ENCODE results near the gene GAS7. TPM values are rescaled to one million over a fixed set of nuclear protein-coding genes. Genes with fewer than 3 reads are reported as not detected.

GAS7 gene
- total and polyA plus RNA-seq, 9 of the 15 experiments (the other 6 are each of a cell fraction or from before 2014, with no cell fraction given) = 0.11 to 0.33 TPM; not detected in 7

DNA sequence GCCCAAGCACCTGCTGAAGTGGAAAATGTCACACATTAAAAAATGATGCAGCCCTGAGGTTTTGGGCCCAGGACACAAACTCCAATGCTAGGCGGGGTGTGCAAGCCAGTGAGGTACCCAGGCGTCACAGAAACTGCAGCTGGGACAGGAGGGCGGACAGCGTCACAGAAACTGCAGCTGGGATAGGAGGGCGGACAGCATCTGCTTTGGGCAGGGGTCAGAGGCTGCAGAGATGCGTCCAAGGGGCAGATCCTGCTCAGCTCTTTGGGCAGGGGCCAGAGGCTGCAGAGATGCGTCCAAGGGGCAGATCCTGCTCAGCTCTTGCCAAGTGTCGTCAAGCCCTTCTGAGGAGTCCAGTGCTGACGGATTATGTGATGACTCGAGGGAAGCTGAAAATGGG is 249.5 kb downstream of the GAS7 start (continued):
- TF ChIP-seq TARDBP (IDR thresholded peaks at IDR 0.05) (no peak), SREBF1 (IDR thresholded peaks at IDR 0.05; ENCODE audit: borderline replicate concordance, low read depth, low read length) (no peak), CREM (IDR thresholded peaks at IDR 0.05; ENCODE audit: low read depth) (no peak), ZNF696 (CRISPR knock-in tag; conservative IDR thresholded peaks at IDR 0.05) (no peak)
- TF ChIP-seq, protein P1, sequence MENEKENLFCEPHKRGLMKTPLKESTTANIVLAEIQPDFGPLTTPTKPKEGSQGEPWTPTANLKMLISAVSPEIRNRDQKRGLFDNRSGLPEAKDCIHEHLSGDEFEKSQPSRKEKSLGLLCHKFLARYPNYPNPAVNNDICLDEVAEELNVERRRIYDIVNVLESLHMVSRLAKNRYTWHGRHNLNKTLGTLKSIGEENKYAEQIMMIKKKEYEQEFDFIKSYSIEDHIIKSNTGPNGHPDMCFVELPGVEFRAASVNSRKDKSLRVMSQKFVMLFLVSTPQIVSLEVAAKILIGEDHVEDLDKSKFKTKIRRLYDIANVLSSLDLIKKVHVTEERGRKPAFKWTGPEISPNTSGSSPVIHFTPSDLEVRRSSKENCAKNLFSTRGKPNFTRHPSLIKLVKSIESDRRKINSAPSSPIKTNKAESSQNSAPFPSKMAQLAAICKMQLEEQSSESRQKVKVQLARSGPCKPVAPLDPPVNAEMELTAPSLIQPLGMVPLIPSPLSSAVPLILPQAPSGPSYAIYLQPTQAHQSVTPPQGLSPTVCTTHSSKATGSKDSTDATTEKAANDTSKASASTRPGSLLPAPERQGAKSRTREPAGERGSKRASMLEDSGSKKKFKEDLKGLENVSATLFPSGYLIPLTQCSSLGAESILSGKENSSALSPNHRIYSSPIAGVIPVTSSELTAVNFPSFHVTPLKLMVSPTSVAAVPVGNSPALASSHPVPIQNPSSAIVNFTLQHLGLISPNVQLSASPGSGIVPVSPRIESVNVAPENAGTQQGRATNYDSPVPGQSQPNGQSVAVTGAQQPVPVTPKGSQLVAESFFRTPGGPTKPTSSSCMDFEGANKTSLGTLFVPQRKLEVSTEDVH (IDR thresholded peaks at IDR 0.05; ENCODE audit: low read depth, partially characterized antibody) = no peak

DNA sequence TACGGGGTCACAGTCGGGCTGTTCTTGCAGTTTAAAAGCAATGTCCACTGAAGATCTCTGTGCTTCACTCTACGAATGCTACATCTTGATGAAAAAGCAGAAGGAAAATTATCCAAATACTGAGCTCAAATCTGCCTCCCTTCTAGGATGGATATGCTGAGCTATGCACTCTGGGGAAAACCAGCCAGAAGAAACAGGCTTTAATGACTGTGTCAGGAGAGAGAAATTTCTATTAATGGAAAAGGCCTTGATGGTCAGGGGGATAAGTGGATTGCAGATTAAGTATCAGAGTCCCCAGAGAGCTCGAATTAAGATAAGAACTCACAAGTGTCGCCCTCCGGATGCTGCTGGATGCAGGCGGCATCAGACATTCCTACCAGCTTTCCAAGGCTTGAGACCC is 253.7 kb downstream of the GAS7 start:
- no peaks in the 10 kb centered on the region for H3K36me3 ChIP-seq (ENCODE audit: control insufficient read depth, insufficient read depth, low read length)
- H3K9ac ChIP-seq (ENCODE audit: insufficient read depth in 1 of 2, low read depth in 2 of 2, low read length in 2 of 2) = no peak overlapping the region
- no peak for DNase-seq (ENCODE audit: extremely low read depth in 1 of 4, low spot score in 3 of 4)
- H3K4me3 ChIP-seq = no peak overlapping the region
- no peaks in the 10 kb centered on the region for H4K20me1 ChIP-seq (replicated peaks; ENCODE audit: control insufficient read depth, insufficient read depth, low read length)
- H3K79me2 ChIP-seq (ENCODE audit: control insufficient read depth, insufficient read depth, low read length) = no peaks in the 10 kb centered on the region
- ChIA-PET CTCF (ENCODE audit: low intra/inter-chr PET ratio) (no interaction called here), POLR2A (no interaction called here)
- H3K9me3 ChIP-seq (replicated peaks; ENCODE audit: control insufficient read depth, insufficient read depth, low read depth, low read length) = no peaks in the 10 kb centered on the region
- 0% methylated on average over 7 of the region's 7 CpGs for WGBS (ENCODE audit: insufficient coverage, low coverage, missing lambda C conversion rate)
- TF ChIP-seq HEY1 (CRISPR knock-in tag; IDR thresholded peaks at IDR 0.05; ENCODE audit: borderline replicate concordance) (no peak), YBX1 (IDR thresholded peaks at IDR 0.05) (no peak), CCNT2 (IDR thresholded peaks at IDR 0.05; ENCODE audit: borderline replicate concordance, extremely low read depth, insufficient read length, low read depth, low read length) (no peak), ZNF696 (CRISPR knock-in tag; conservative IDR thresholded peaks at IDR 0.05) (no peak), PHB2 (IDR thresholded peaks at IDR 0.05; ENCODE audit: low read depth) (no peak), MYNN (IDR thresholded peaks at IDR 0.05) (no peak), MYNN (CRISPR knock-in tag; IDR thresholded peaks at IDR 0.05) (no peak)
- TF ChIP-seq, protein P2, sequence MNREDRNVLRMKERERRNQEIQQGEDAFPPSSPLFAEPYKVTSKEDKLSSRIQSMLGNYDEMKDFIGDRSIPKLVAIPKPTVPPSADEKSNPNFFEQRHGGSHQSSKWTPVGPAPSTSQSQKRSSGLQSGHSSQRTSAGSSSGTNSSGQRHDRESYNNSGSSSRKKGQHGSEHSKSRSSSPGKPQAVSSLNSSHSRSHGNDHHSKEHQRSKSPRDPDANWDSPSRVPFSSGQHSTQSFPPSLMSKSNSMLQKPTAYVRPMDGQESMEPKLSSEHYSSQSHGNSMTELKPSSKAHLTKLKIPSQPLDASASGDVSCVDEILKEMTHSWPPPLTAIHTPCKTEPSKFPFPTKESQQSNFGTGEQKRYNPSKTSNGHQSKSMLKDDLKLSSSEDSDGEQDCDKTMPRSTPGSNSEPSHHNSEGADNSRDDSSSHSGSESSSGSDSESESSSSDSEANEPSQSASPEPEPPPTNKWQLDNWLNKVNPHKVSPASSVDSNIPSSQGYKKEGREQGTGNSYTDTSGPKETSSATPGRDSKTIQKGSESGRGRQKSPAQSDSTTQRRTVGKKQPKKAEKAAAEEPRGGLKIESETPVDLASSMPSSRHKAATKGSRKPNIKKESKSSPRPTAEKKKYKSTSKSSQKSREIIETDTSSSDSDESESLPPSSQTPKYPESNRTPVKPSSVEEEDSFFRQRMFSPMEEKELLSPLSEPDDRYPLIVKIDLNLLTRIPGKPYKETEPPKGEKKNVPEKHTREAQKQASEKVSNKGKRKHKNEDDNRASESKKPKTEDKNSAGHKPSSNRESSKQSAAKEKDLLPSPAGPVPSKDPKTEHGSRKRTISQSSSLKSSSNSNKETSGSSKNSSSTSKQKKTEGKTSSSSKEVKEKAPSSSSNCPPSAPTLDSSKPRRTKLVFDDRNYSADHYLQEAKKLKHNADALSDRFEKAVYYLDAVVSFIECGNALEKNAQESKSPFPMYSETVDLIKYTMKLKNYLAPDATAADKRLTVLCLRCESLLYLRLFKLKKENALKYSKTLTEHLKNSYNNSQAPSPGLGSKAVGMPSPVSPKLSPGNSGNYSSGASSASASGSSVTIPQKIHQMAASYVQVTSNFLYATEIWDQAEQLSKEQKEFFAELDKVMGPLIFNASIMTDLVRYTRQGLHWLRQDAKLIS (CRISPR knock-in tag; IDR thresholded peaks at IDR 0.05) = no peak
- TF ChIP-seq, protein P3, sequence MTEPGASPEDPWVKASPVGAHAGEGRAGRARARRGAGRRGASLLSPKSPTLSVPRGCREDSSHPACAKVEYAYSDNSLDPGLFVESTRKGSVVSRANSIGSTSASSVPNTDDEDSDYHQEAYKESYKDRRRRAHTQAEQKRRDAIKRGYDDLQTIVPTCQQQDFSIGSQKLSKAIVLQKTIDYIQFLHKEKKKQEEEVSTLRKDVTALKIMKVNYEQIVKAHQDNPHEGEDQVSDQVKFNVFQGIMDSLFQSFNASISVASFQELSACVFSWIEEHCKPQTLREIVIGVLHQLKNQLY (CRISPR knock-in tag; conservative IDR thresholded peaks at IDR 0.05) = no peak
- TF ChIP-seq, protein P4, sequence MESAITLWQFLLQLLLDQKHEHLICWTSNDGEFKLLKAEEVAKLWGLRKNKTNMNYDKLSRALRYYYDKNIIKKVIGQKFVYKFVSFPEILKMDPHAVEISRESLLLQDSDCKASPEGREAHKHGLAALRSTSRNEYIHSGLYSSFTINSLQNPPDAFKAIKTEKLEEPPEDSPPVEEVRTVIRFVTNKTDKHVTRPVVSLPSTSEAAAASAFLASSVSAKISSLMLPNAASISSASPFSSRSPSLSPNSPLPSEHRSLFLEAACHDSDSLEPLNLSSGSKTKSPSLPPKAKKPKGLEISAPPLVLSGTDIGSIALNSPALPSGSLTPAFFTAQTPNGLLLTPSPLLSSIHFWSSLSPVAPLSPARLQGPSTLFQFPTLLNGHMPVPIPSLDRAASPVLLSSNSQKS (CRISPR knock-in tag; IDR thresholded peaks at IDR 0.05) = no peak
- intact Hi-C loops (cut with micrococcal nuclease) (no loop called here), in situ Hi-C loops (cut with MboI) (no loop called here)
- FAIRE-seq = no peak
- no peaks in the 10 kb centered on the region for H3K9me1 ChIP-seq (ENCODE audit: control insufficient read depth, insufficient read depth, low read length)
- H2AFZ ChIP-seq (ENCODE audit: low read depth, low read length) = no peak overlapping the region
- no peak for ATAC-seq
- H3K4me1 ChIP-seq (replicated peaks in 1 of 2; ENCODE audit: control insufficient read depth in 2 of 2, insufficient read depth in 2 of 2, low read length in 2 of 2) = no peaks in the 10 kb centered on the region; a peak in 1 of 5 replicates
- BruUV-seq (replicated peaks) = no TSS peak
- no peak overlapping the region for H3K27ac ChIP-seq (ENCODE audit: extremely low read depth, low read depth, low read length)
- no peak overlapping the region for H3K4me2 ChIP-seq (ENCODE audit: insufficient read depth, low read length)
- peaks cover 0 to 7% of the 10 kb centered on the region in 2 experiments; a peak in 1 of 5 replicates for H3K27me3 ChIP-seq (ENCODE audit: control insufficient read depth in 2 of 2, insufficient read depth in 2 of 2, low read length in 2 of 2)
